Tibial nerve (tissue), 4 donors: ENCODE data around the gene RPAP2.

Experiments
- EP300 ChIP-seq, 2 donors: sonication (generic); formaldehyde crosslinking; IDR thresholded peaks; one replicate each; pipeline ENCODE4 v1.6.1; 2017; ENCODE audit warnings: antibody characterized with exemption in 2 of 2, mild to moderate bottlenecking in 1 of 2
- TF ChIP-seq, protein P1 (sequence below), 5 experiments: fragments of 200-600 bp in 3 of 5; fragments of 450-650 bp in 2 of 5; sonication (generic) in 3 of 5; IDR thresholded peaks; one replicate each; pipeline ENCODE4 v1.5.1; 2016 to 2019; ENCODE audit warnings: antibody characterized with exemption in 5 of 5, mild to moderate bottlenecking in 3 of 5, moderate library complexity in 2 of 5

DNA sequence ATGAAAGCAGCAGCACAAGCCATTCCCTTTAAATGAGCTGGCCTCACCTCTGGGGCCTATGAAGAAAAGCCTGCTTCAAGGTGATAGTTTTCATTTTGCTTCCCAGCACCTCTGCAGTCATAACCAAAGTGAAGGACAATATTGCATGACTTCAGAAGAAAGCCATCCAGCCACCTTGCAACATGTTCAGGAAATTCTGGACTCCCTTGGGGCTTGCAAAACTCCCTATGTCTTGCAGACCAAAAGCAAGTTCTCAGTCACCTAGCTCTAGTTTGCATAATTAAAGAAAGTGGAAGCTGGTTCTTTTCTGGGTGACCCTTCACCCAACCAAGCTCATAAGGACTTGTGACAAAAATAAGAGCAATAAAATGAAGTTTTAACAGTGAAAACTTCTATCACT, 100.2 kb downstream of the RPAP2 start:
- TF ChIP-seq, protein P1, sequence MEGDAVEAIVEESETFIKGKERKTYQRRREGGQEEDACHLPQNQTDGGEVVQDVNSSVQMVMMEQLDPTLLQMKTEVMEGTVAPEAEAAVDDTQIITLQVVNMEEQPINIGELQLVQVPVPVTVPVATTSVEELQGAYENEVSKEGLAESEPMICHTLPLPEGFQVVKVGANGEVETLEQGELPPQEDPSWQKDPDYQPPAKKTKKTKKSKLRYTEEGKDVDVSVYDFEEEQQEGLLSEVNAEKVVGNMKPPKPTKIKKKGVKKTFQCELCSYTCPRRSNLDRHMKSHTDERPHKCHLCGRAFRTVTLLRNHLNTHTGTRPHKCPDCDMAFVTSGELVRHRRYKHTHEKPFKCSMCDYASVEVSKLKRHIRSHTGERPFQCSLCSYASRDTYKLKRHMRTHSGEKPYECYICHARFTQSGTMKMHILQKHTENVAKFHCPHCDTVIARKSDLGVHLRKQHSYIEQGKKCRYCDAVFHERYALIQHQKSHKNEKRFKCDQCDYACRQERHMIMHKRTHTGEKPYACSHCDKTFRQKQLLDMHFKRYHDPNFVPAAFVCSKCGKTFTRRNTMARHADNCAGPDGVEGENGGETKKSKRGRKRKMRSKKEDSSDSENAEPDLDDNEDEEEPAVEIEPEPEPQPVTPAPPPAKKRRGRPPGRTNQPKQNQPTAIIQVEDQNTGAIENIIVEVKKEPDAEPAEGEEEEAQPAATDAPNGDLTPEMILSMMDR (IDR thresholded peaks at IDR 0.05) = no peak
- no peak for TF ChIP-seq EP300 (IDR thresholded peaks at IDR 0.05)
